ENCODE data around the gene NBPF26.
"Not testable (repeated sequence)": the region's sequence is repeated elsewhere in the genome, so short reads cannot be mapped to it uniquely, and the experiment has no call there.

GRCh38 chr1:120685622-120686021 lies 38.1 kb upstream of the NBPF26 start:
- TF ChIP-seq CTCF (IDR thresholded peaks at IDR 0.05; ENCODE audit: low read depth, low read length); EZH2phosphoT487 (IDR thresholded peaks at IDR 0.05; ENCODE audit: low read depth): not testable (repeated sequence)
